Daoy (cell line): ENCODE results near the gene CFAP57. TPM values are rescaled to one million over a fixed set of nuclear protein-coding genes. Genes with fewer than 3 reads are reported as not detected.
A peak's percentile ranks its signal among the peaks of the same experiment; 100 is the strongest.

Experiments
- DNase-seq: peaks from one replicate; pipeline ENCODE4 v3.0.0-alpha.2; 2015; ENCODE audit warnings: low read depth
- total RNA-seq: library from RNA; depleted of rRNA; stranded (reverse); fragments of >200 nt; shearing (Covaris generic); gene quantifications from 2 replicates; pipeline ENCODE4 v1.2.3, GENCODE V29; 2014; rRNA removed

Gene CFAP57
- total RNA-seq, 1 experiment from 2014 or later = 0.51 TPM

DNA sequence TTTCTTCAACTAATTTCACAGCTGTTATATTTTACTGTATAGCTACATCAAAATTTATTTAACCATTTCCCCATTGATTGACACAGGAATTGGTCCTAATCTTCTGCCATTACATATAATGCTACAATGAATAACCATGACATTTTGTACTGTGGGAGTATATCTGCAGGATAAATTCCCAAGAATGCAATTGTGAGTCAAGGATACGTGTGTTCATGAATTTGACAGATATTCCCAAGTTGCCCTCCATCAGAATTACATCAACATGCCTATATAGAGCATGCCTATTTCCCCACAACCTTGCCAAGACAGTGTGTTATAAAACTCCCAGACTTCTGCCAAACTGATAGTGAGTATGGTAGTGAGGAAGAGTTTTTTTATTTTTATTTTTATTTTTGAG, 125.9 kb downstream of the CFAP57 start:
- no peak for DNase-seq

- no peak for DNase-seq
Measured at GRCh38 chr1:43299101-43299500, 127.0 kb downstream of the CFAP57 start.

GRCh38 chr1:43300378-43301094, 128.4 kb downstream of the CFAP57 start, which contains the start of gene TIE1:
TSS of gene TIE1 (plus strand) at chr1:43300982. CDS start at chr1:43301072, 90 bp downstream.
- DNase-seq = peak; percentile 74

- no peak for DNase-seq
Measured at GRCh38 chr1:43302201-43302600, 130.1 kb downstream of the CFAP57 start.

- DNase-seq = peak; percentile 36
Measured at GRCh38 chr1:43302721-43303470, 130.8 kb downstream of the CFAP57 start.

- DNase-seq = no peak
Measured at GRCh38 chr1:43303471-43304313, 131.6 kb downstream of the CFAP57 start.

Other genes starting within 250 kb of the CFAP57 start
- 193 and 305 TPM in 2 replicates for gene SLC2A1, start 213.5 kb upstream of the CFAP57 start, total RNA-seq
- gene EBNA1BP2, start within 50 bp of the CFAP57 start, total RNA-seq = 464 and 610 TPM in 2 replicates
- not detected in 2 replicates for gene TMEM125, start 97.7 kb downstream of the CFAP57 start, total RNA-seq
- gene C1orf210, start 113.3 kb downstream of the CFAP57 start, total RNA-seq = not detected in 2 replicates
- gene TIE1, start 128.7 kb downstream of the CFAP57 start, total RNA-seq = 37.1 and 50.3 TPM in 2 replicates
- gene MPL, start 165.5 kb downstream of the CFAP57 start, total RNA-seq = 0.06 and 0.11 TPM in 2 replicates
- 331 and 356 TPM in 2 replicates for gene CDC20, start 186.7 kb downstream of the CFAP57 start, total RNA-seq
- gene ELOVL1, start 195.7 kb downstream of the CFAP57 start, total RNA-seq = 42.6 and 59.0 TPM in 2 replicates
- 95.8 and 101 TPM in 2 replicates for gene MED8, start 217.5 kb downstream of the CFAP57 start, total RNA-seq
- gene SZT2, start 217.6 kb downstream of the CFAP57 start, total RNA-seq = 10.6 and 16.7 TPM in 2 replicates